Glutamatergic neuron (in vitro differentiated cells): ENCODE data around the gene RBFOX1. TPM values are rescaled to one million over a fixed set of nuclear protein-coding genes. Genes with fewer than 3 reads are reported as not detected.

Source experiments
- DNase-seq: peaks from one replicate; pipeline ENCODE4 v3.0.0; 2022
- H3K27ac Mint-ChIP-seq: one replicate; pipeline ENCODE4 v1.8.0; 2020; ENCODE audit warnings: mild to moderate bottlenecking, mixed read lengths, inconsistent platforms; ENCODE audit not compliant: unreplicated experiment
- H3K27me3 Mint-ChIP-seq: one replicate; pipeline ENCODE4 v1.8.0; 2020; ENCODE audit warnings: mild to moderate bottlenecking, moderate library complexity, mixed read lengths, inconsistent platforms; ENCODE audit not compliant: unreplicated experiment
- H3K36me3 Mint-ChIP-seq: one replicate; pipeline ENCODE4 v1.8.0; 2020; ENCODE audit warnings: mild to moderate bottlenecking, mixed read lengths, inconsistent platforms; ENCODE audit not compliant: unreplicated experiment
- H3K4me1 Mint-ChIP-seq: one replicate; pipeline ENCODE4 v1.8.0; 2020; ENCODE audit warnings: mild to moderate bottlenecking, low read depth, mixed read lengths, inconsistent platforms; ENCODE audit not compliant: unreplicated experiment
- H3K4me3 Mint-ChIP-seq: one replicate; pipeline ENCODE4 v1.8.0; 2020; ENCODE audit warnings: mild to moderate bottlenecking, mixed read lengths, inconsistent platforms; ENCODE audit not compliant: unreplicated experiment
- H3K9me3 Mint-ChIP-seq: one replicate; pipeline ENCODE4 v1.8.0; 2020; ENCODE audit warnings: mild to moderate bottlenecking, moderate library complexity, mixed read lengths, inconsistent platforms; ENCODE audit not compliant: unreplicated experiment
- total RNA-seq: library from RNA; stranded (reverse); fragmentation: NEBNext Ultra II Directional; extraction: Animal tissue kit (Norgen Biotek cat#: 25700); gene quantifications from one replicate; pipeline ENCODE4 v1.2.1, GENCODE V29; 2021; ENCODE audit not compliant: unreplicated experiment
- TF ChIP-seq, protein P1 (sequence below): fragments of 200-600 bp; sonication (generic); IDR thresholded peaks from one replicate; pipeline ENCODE4 v1.5.0; 2021; ENCODE audit not compliant: partially characterized antibody, unreplicated experiment

The RBFOX1 gene
- total RNA-seq, 1 donor from 2014 or later: 30.5 TPM

GRCh38 chr16:7374614-7375174, 42.0 kb downstream of the RBFOX1 start:
- H3K9me3 Mint-ChIP-seq: peaks cover 11% of the 10 kb centered on the region
- H3K27ac Mint-ChIP-seq: no peak overlapping the region
- DNase-seq: no peak
- H3K36me3 Mint-ChIP-seq: no peaks in the 10 kb centered on the region
- TF ChIP-seq, protein P1, sequence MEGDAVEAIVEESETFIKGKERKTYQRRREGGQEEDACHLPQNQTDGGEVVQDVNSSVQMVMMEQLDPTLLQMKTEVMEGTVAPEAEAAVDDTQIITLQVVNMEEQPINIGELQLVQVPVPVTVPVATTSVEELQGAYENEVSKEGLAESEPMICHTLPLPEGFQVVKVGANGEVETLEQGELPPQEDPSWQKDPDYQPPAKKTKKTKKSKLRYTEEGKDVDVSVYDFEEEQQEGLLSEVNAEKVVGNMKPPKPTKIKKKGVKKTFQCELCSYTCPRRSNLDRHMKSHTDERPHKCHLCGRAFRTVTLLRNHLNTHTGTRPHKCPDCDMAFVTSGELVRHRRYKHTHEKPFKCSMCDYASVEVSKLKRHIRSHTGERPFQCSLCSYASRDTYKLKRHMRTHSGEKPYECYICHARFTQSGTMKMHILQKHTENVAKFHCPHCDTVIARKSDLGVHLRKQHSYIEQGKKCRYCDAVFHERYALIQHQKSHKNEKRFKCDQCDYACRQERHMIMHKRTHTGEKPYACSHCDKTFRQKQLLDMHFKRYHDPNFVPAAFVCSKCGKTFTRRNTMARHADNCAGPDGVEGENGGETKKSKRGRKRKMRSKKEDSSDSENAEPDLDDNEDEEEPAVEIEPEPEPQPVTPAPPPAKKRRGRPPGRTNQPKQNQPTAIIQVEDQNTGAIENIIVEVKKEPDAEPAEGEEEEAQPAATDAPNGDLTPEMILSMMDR: no peak
- no peak overlapping the region for H3K4me3 Mint-ChIP-seq
- H3K27me3 Mint-ChIP-seq: no peaks in the 10 kb centered on the region
- H3K4me1 Mint-ChIP-seq: peaks cover 3% of the 10 kb centered on the region

DNA sequence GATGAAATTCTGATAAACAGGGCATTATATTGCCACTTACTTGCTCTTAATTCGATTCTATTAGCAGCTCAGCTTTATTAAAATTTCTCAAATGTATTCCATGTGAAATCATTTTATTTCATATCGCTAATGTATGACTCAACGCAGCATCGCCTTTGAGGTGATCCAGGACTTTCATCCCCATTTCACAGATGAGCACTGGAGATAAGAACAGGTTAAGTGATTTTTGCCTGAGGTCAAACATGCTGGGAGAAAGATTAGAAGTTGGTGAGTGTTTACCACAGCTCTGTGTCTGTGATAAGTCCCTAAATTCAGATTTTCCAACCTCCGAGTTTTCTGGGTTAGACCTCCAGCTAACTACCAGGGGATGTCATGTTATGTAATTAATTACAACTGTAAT, 43.6 kb downstream of the RBFOX1 start:
- DNase-seq: no peak
- H3K27me3 Mint-ChIP-seq: no peaks in the 10 kb centered on the region
- peaks cover 3% of the 10 kb centered on the region for H3K4me1 Mint-ChIP-seq
- peaks cover 6% of the 10 kb centered on the region for H3K9me3 Mint-ChIP-seq
- H3K27ac Mint-ChIP-seq: no peak overlapping the region
- TF ChIP-seq, protein P1: no peak
- no peaks in the 10 kb centered on the region for H3K36me3 Mint-ChIP-seq
- no peak overlapping the region for H3K4me3 Mint-ChIP-seq

- Mint-ChIP-seq H3K27ac (no peak overlapping the region), H3K27me3 (no peaks in the 10 kb centered on the region), H3K4me1 (peaks cover 3% of the 10 kb centered on the region), H3K36me3 (no peaks in the 10 kb centered on the region), H3K9me3 (peaks cover 6% of the 10 kb centered on the region), H3K4me3 (no peak overlapping the region)
- DNase-seq: no peak
- TF ChIP-seq, protein P1: no peak
These were observed 44.6 kb downstream of the RBFOX1 start for GRCh38 chr16:7377231-7377630.

DNA sequence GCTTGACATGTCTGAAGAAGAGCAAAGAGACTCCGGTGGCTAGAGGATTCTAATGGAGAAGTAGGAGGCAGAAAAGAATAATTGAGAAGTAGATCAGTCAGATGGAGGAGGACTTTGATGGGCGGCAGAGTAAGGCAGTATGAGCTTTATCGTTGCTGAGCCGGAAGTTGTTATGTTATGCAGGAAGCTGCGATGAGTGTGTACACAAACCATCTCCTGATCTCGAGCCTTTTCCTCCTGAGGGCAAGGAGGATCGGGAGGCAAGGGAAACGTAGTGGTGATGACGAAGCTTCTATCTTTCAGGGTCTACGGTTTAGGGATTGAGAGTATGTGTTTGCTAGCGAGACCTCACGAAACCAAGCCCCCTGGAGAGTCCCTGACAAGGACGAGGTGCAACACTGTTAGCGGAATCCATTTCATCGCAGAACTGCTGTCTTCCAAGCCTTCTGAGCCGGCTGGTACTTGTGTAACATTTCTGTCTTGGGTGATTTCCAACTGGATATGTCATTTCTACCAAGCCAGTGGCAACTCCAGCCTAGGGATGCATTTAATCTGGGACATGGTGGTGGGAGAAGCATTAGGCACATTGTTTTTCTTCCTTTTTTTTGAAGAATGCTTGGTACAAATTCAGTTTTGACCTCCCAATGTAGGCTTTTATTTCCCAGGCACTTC, 45.5 kb downstream of the RBFOX1 start:
- peaks cover 2% of the 10 kb centered on the region for H3K9me3 Mint-ChIP-seq
- no peak overlapping the region for H3K4me3 Mint-ChIP-seq
- peaks cover 3% of the 10 kb centered on the region for H3K4me1 Mint-ChIP-seq
- DNase-seq: no peak
- H3K27me3 Mint-ChIP-seq: no peaks in the 10 kb centered on the region
- H3K27ac Mint-ChIP-seq: no peak overlapping the region
- no peaks in the 10 kb centered on the region for H3K36me3 Mint-ChIP-seq
- TF ChIP-seq, protein P1: no peak

DNA sequence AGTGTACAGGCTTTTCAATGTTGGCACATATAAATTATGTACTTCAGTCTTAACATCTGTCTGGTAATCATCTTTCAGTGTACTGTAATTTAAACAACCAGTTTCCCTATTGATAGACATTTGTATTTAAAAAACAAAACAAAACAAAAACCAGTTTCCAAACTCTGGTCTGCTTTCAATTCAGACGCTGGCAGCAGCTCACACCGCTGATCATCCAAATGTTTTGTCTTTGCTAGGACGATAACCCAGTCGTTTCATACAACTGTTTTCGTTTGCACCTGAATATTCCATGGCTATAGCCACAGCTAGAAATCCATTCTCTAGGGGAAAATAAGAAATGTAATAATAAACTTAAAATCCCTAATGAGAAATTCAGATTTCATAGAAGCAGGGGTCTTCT, 47.8 kb downstream of the RBFOX1 start:
- Mint-ChIP-seq H3K9me3 (peaks cover 3% of the 10 kb centered on the region), H3K27me3 (no peaks in the 10 kb centered on the region), H3K27ac (no peak overlapping the region), H3K36me3 (no peaks in the 10 kb centered on the region), H3K4me1 (no peaks in the 10 kb centered on the region), H3K4me3 (no peak overlapping the region)
- TF ChIP-seq, protein P1: no peak
- DNase-seq: no peak
